ENCODE results near the gene DHX29.

DNA sequence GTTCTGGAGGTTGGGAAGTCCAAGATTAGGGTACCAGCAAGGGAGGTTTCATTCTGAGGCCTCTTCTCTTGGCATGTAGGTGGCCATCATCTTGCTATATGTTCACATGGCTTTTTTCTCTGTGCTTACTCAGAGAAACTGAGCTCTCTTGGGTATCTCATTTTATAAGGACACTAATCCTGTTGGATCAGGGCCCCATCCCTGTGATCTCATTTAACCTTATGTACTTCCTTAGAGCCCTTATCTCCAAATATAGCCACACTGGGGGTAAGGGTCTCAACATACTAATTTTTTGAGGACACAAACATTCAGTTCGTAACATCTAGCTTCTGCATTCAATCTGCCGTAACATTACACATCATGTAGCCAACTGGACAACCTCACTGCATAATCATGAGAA is 6.6 kb downstream of the DHX29 start:
- TF ChIP-seq, protein P1, sequence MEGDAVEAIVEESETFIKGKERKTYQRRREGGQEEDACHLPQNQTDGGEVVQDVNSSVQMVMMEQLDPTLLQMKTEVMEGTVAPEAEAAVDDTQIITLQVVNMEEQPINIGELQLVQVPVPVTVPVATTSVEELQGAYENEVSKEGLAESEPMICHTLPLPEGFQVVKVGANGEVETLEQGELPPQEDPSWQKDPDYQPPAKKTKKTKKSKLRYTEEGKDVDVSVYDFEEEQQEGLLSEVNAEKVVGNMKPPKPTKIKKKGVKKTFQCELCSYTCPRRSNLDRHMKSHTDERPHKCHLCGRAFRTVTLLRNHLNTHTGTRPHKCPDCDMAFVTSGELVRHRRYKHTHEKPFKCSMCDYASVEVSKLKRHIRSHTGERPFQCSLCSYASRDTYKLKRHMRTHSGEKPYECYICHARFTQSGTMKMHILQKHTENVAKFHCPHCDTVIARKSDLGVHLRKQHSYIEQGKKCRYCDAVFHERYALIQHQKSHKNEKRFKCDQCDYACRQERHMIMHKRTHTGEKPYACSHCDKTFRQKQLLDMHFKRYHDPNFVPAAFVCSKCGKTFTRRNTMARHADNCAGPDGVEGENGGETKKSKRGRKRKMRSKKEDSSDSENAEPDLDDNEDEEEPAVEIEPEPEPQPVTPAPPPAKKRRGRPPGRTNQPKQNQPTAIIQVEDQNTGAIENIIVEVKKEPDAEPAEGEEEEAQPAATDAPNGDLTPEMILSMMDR (IDR thresholded peaks at IDR 0.05) = no peak
- TF ChIP-seq POLR2A (IDR thresholded peaks at IDR 0.05) = no peak
